ENCODE measurements around the gene ST6GAL1.
"Not testable (repeated sequence)": the region's sequence is repeated elsewhere in the genome, so short reads cannot be mapped to it uniquely, and the experiment has no call there.

ST6GAL1 gene

GRCh38 chr3:186967686-186968085 lies 37.4 kb downstream of the ST6GAL1 start:
- DNase-seq (ENCODE audit: low read depth in 2 of 2): no peak

GRCh38 chr3:186969607-186970006 lies 39.3 kb downstream of the ST6GAL1 start:
- DNase-seq (ENCODE audit: low read depth in 2 of 2): no peak

- DNase-seq (ENCODE audit: low read depth in 2 of 2): not testable (repeated sequence)
Observed at GRCh38 chr3:186971106-186971505, 40.8 kb downstream of the ST6GAL1 start.

- no peak for DNase-seq (ENCODE audit: low read depth in 2 of 2)
Observed at GRCh38 chr3:186971578-186971977, 41.3 kb downstream of the ST6GAL1 start.

- DNase-seq (ENCODE audit: low read depth in 2 of 2): no peak
Observed at GRCh38 chr3:186973702-186974101, 43.4 kb downstream of the ST6GAL1 start.

- no peak for DNase-seq (ENCODE audit: low read depth in 2 of 2)
Observed at GRCh38 chr3:186974824-186975313, 44.5 kb downstream of the ST6GAL1 start.

- no peak for DNase-seq (ENCODE audit: low read depth in 2 of 2)
Observed at GRCh38 chr3:186975726-186976125, 45.4 kb downstream of the ST6GAL1 start.

GRCh38 chr3:186976837-186977750 lies 46.8 kb downstream of the ST6GAL1 start:
- no peak for DNase-seq (ENCODE audit: low read depth in 2 of 2)

GRCh38 chr3:186978712-186979111 lies 48.4 kb downstream of the ST6GAL1 start:
- no peak for DNase-seq (ENCODE audit: low read depth in 2 of 2)

- no peak for DNase-seq (ENCODE audit: low read depth in 2 of 2)
Observed at GRCh38 chr3:186979852-186980251, 49.5 kb downstream of the ST6GAL1 start.

GRCh38 chr3:186980989-186981388 lies 50.7 kb downstream of the ST6GAL1 start:
- DNase-seq (ENCODE audit: low read depth in 2 of 2): no peak

GRCh38 chr3:186983659-186984058 lies 53.3 kb downstream of the ST6GAL1 start:
- no peak for DNase-seq (ENCODE audit: low read depth in 2 of 2)

- DNase-seq (ENCODE audit: low read depth in 2 of 2): no peak
Observed at GRCh38 chr3:186984064-186984463, 53.7 kb downstream of the ST6GAL1 start.

GRCh38 chr3:186985661-186986364 lies 55.5 kb downstream of the ST6GAL1 start:
- DNase-seq (ENCODE audit: low read depth in 2 of 2): no peak

- no peak for DNase-seq (ENCODE audit: low read depth in 2 of 2)
Observed at GRCh38 chr3:186986406-186986805, 56.1 kb downstream of the ST6GAL1 start.

GRCh38 chr3:186986816-186987215 lies 56.5 kb downstream of the ST6GAL1 start:
- DNase-seq (ENCODE audit: low read depth in 2 of 2): no peak

- DNase-seq (ENCODE audit: low read depth in 2 of 2): no peak
Observed at GRCh38 chr3:186988806-186989205, 58.5 kb downstream of the ST6GAL1 start.

GRCh38 chr3:186989429-186989828 lies 59.1 kb downstream of the ST6GAL1 start:
- DNase-seq (ENCODE audit: low read depth in 2 of 2): no peak

- DNase-seq (ENCODE audit: low read depth in 2 of 2): no peak
Observed at GRCh38 chr3:186990277-186990676, 60.0 kb downstream of the ST6GAL1 start.

GRCh38 chr3:186990878-186991308 lies 60.6 kb downstream of the ST6GAL1 start:
- DNase-seq (ENCODE audit: low read depth in 2 of 2): no peak

- DNase-seq (ENCODE audit: low read depth in 2 of 2): no peak
Observed at GRCh38 chr3:186991470-186991869, 61.1 kb downstream of the ST6GAL1 start.

- DNase-seq (ENCODE audit: low read depth in 2 of 2): not testable (repeated sequence)
Observed at GRCh38 chr3:186992096-186992495, 61.8 kb downstream of the ST6GAL1 start.
